RCC 7860 (cell line): ENCODE data around the gene CERS3.

Experiments
- DNase-seq: peaks from one replicate; pipeline ENCODE4 v3.0.0-alpha.2; 2015; ENCODE audit warnings: low spot score
- FAIRE-seq: peaks from 2 replicates; lab custom pipeline; 2012; peaks lifted over from hg19 to GRCh38; lab: Jason Lieb, UNC

The CERS3 gene

GRCh38 chr15:100531204-100531603, 2.5 kb upstream of the CERS3 start:
- DNase-seq, result no peak
- FAIRE-seq, result no peak

- no peak for FAIRE-seq
- no peak for DNase-seq
Measured at GRCh38 chr15:100529556-100529955, 806 bp upstream of the CERS3 start.

DNA sequence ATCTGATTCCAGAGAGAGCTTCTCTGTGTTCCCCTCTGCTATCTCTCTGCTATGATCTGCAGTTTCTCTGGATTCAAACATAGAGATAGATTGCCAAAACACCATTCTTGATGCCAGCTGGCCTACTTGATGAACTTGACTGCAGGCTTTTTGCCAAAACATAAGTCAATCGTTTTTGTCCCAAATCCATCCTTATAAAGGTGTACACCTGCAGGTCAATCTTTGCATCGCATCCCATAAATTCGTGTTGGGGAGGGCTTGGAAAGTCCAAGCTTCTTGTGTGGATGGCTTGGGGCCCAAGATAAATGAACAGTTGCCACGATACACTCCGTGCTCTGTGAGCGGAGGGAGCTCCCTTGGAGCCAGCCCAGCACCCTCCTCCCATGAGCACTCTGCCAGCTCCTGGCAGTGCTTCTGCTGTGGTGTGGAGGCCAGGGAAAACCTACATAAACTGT, 2.7 kb downstream of the CERS3 start:
- FAIRE-seq, result no peak
- DNase-seq, result no peak

DNA sequence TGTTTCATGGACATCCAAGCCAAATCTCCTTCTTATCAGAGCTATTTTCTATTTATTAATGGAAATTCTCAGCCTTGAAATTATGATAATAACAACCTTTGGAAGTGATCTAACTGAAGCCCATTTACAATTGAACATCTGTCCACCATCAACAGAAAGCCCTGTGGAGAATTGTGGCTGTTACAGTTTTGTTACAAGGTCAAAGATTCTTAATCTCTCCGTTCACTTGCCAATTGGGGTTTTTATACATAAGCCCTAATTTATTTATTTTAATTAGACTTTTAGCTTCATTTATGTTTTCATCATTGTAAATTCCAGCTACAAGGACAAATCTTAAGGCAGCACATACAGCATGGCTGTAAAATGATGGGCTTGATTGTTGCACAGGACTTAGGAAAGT, 3.3 kb downstream of the CERS3 start:
- FAIRE-seq (no peak), DNase-seq (no peak)

DNA sequence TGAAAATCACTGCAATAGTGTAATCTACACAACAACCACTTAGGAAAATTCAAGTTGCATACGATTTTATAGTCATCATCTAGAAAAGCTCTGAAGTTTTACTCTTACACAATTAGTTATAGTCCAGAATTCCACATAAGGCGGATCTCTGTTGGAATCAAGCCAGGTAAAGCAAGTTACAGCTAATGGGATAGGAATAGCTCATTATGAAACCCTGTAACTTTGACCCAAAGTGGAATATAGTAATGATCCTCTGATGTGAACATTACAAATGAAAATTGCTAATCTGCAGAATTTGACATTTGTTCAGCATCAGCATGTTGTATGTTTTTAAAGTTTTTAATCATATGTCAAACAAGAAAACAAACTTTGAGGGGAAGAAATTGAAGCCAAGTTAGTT, 4.4 kb downstream of the CERS3 start:
- FAIRE-seq (no peak), DNase-seq (no peak)

DNA sequence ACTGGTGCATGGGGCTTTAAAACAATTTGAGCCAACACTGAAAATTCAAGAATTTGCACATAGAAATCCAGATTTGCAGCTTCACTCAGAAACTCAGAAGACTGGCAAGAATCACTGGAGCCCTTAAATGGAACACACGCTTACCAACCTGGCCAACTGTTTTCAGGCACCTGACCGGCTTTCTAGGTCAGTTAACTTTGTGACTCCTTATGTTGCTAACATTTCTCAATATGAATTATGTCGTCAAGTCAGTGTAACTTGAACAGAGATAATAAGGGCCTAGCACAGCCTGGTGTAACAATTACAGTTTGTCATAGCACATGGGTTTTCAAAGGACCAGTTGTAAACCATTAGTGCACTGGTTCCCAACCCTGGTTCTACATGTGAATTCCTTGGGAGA, 6.8 kb downstream of the CERS3 start:
- DNase-seq (no peak), FAIRE-seq (no peak)

DNA sequence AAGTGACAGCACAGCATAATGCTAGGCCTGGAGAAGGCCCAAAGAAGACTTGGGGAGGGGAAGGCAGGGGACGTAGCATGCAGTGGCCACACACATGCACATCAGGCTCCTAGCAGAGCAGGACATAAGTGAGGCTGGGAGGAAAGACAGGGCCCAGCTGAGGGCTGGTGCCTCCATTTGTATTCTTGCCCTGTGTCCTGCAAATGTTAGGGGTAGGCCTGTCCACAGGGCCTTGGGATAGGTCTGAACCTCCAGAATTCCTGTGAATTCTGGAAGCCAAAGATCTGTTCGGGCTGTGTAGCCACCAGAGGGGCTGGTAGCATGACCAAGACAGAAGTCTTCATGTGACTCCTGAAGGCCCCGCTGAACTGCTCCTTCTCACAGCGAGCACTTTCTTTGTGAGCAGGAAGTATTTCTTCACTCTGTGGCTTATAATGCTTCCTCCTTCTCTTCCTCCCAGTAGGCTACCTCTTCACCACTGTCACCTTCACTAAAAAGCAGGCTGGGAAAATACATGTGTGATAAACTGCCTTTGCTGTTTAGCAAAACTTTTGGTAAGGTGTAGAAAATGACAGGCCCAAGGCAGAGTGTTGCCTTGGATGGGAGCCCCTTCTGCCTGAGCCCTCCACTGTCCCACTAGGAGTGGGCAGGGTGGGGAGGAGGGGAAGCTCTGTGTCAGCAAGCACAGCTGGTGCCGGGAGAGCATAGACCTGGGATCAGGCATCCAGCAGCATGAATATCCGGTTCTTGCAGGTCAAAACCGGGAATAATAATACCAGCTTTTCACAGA, 8.4 kb downstream of the CERS3 start:
- DNase-seq (no peak), FAIRE-seq (no peak)

- FAIRE-seq (no peak), DNase-seq (no peak)
Measured at GRCh38 chr15:100517846-100518245, 10.9 kb downstream of the CERS3 start.

GRCh38 chr15:100516643-100517512, 11.9 kb downstream of the CERS3 start:
- DNase-seq (no peak), FAIRE-seq (no peak)

GRCh38 chr15:100515758-100516157, 13.0 kb downstream of the CERS3 start:
- DNase-seq, result no peak
- FAIRE-seq, result no peak

DNA sequence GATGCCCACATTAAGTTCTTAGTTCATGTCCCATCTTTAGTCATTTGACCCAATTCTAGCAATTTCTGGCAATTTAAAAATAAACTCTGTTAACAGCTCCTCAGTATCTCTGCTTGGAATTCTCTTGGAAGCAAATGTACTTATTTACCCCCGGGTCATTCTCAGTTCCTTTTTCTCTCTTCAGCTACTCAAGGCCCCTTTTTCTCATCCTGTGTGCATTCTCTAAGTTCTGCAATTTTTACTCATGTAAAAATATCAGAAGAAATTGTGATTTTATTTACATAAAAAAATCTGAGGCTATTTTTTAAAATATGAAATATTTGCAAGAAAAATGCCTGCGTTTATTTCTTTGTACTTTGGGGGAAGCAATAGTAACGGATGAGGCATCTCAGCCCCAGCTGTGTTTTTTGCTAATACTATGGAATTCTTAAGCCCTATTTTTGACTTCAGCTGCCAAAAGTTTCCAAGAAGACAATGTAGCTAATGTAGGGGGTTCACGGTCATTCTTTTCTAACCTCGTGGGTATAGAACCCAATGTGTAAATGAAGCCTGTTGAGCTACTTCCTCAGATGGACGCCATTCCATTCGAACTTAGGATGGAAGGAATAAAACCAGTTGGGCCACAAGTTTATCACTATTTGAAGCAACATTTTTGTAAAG, 20.0 kb downstream of the CERS3 start:
- FAIRE-seq, result no peak
- DNase-seq, result no peak

GRCh38 chr15:100502651-100503050, 26.1 kb downstream of the CERS3 start:
- FAIRE-seq, result no peak

GRCh38 chr15:100501117-100501516, 27.6 kb downstream of the CERS3 start:
- DNase-seq, result no peak
- no peak for FAIRE-seq

More at GRCh38 chr15:100502651-100503050, 26.1 kb downstream of the CERS3 start:
- no peak for DNase-seq

DNA sequence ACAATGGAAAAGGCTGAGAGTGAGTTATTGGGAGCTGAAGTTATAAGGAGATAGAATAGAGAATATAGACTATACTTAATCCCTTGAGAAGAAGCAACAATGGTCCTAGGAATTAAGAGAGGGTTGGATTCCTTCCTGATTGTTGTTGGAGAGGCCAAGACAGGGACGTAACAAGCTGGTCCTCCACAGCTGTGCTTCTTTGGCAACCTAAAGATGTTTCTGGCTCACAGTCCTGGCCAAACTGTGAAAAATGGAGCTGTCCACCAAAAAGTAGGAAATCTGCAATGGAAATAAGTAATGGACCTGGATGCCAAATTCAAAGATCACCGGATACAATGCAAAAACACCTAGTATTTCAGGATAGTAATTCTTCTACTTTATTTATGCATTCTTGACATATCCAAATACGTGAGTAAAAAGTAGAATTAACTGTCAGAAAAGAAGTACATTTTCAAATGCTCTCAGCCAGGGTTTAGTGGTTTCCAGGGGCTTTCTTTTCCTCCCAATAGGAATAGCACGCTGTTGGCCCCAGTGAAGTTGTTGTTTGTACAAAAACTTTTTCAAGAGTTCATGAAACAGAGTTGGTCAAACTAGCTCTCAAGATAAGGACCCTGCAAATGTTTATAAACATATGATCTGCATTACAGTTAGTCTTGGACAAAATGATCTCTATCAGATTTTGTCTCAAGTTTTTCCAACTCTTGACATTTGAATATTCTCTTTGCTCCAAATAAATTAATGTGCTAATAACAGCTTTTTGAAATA, 28.3 kb downstream of the CERS3 start:
- DNase-seq (no peak), FAIRE-seq (no peak)

- FAIRE-seq, result no peak
- DNase-seq, result no peak
Measured at GRCh38 chr15:100495861-100496260, 32.9 kb downstream of the CERS3 start.

DNA sequence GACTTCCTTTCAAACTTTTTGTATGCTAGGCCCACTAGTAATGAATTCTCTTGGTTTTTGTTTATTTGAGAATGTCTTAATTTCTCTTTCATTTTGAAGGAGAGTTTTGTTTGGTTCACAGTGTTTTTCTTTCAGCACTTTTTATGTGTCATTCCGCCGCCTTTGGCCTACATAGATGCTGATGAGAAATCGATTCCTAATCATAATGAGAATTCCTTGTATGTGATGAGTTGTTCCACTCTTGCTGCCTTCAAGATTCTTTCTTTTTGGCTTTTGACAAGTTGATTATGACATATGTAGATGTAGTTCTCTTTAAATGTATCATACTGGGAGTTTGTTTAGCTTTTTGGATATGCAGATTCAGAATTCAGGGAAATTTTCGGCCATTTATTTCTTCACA, 35.5 kb downstream of the CERS3 start:
- no peak for DNase-seq
- no peak for FAIRE-seq

DNA sequence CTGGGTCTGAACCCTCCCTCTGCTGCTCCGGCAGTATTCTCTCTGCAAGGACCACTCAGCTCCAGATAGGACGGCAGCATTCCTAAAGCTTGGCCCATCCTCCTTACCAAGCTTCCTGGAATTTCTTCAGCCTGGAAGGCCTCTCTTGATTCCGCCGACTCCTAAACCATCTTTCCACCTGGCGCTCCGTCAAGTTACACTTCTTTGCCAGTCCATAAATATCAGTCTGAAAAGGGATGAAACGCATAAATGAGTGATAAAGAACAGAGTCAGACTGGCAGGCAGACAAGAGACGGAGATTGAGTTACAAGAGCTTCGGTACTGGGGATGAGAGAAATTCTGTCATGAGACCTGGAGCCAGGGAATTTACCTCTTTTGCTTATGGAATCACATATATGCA, 44.3 kb downstream of the CERS3 start:
- FAIRE-seq (no peak), DNase-seq (no peak)

DNA sequence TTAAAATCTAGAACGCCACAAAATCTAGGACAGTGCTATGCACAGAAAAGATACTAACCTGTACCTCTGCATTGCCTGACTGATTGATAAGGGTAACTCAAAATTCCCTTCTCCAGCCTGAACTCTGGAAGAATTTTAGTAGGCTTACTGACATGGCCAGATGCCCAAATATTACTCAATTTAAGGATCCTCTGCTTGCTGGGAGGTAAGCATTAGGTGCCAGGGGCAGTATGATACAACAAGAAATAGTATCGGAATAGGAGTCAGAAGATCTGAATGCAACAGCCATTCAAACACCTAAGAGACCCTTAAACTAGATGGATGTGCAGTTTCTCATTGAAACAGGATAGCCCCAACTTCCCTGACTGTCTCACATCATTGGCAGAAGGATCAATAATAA, 45.4 kb downstream of the CERS3 start:
- FAIRE-seq, result no peak

DNA sequence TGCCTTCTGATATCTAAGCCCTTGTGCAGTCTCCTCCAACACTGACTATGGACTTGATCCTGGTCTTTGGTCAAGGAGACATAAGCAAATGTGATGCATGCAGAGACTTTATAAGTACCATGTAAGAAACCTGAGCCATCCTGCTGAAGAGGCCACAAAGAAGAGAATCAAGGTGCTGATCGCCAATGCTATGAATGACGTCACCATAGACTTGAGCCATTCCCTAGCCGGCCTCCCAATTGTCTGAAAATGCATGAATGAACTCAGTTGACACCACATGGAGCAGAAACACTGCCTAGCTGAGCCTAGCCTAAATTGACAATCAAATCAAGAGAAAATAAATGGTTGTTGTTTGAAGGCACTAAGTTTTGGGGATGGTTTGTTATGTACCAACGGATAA, 51.9 kb downstream of the CERS3 start:
- FAIRE-seq (no peak), DNase-seq (no peak)

More for the DNA sequence above, 45.4 kb downstream of the CERS3 start:
- DNase-seq, result no peak

GRCh38 chr15:100472736-100473135, 56.0 kb downstream of the CERS3 start:
- DNase-seq (no peak), FAIRE-seq (no peak)

- FAIRE-seq (no peak), DNase-seq (no peak)
Measured at GRCh38 chr15:100471933-100472332, 56.8 kb downstream of the CERS3 start.
